Measurements from ENCODE around the gene RIMS4.

RIMS4 gene

GRCh38 chr20:44705364-44706094, 104.8 kb downstream of the RIMS4 start:
- no peaks in the 10 kb centered on the region for H3K27me3 ChIP-seq (ENCODE audit: insufficient read depth, poor library complexity, severe bottlenecking)
- no peak for TF ChIP-seq SPI1 (IDR thresholded peaks at IDR 0.05; ENCODE audit: borderline replicate concordance, low read depth)
- no peak for TF ChIP-seq CTCF (IDR thresholded peaks at IDR 0.05; ENCODE audit: insufficient read depth, low read length)
- TF ChIP-seq GABPA (IDR thresholded peaks at IDR 0.05; ENCODE audit: low read depth) = no peak
- TF ChIP-seq POLR2AphosphoS5 (IDR thresholded peaks at IDR 0.05; ENCODE audit: low read depth) = no peak
- no peak for TF ChIP-seq REST (IDR thresholded peaks at IDR 0.05; ENCODE audit: insufficient replicate concordance, low read depth)
- no peak overlapping the region for H3K4me3 ChIP-seq (replicated peaks; ENCODE audit: insufficient read depth, low read length)
- no peak overlapping the region for H3K27ac ChIP-seq (replicated peaks)
- DNase-seq (ENCODE audit: low read depth in 1 of 2, low spot score in 1 of 2) = no peak

- no peak overlapping the region for H3K4me3 ChIP-seq (replicated peaks; ENCODE audit: insufficient read depth, low read length)
- no peak overlapping the region for H3K27ac ChIP-seq (replicated peaks)
- no peaks in the 10 kb centered on the region for H3K27me3 ChIP-seq (ENCODE audit: insufficient read depth, poor library complexity, severe bottlenecking)
- TF ChIP-seq SPI1 (IDR thresholded peaks at IDR 0.05; ENCODE audit: borderline replicate concordance, low read depth) = no peak
- TF ChIP-seq REST (IDR thresholded peaks at IDR 0.05; ENCODE audit: insufficient replicate concordance, low read depth) = no peak
- no peak for TF ChIP-seq POLR2AphosphoS5 (IDR thresholded peaks at IDR 0.05; ENCODE audit: low read depth)
- TF ChIP-seq GABPA (IDR thresholded peaks at IDR 0.05; ENCODE audit: low read depth) = no peak
- TF ChIP-seq CTCF (IDR thresholded peaks at IDR 0.05; ENCODE audit: insufficient read depth, low read length) = no peak
- no peak for DNase-seq (ENCODE audit: low read depth in 1 of 2, low spot score in 1 of 2)
Observed at GRCh38 chr20:44704551-44704971, 105.8 kb downstream of the RIMS4 start.

- Histone ChIP-seq H3K27me3 (ENCODE audit: insufficient read depth, poor library complexity, severe bottlenecking) (no peaks in the 10 kb centered on the region), H3K27ac (replicated peaks) (no peak overlapping the region), H3K4me3 (replicated peaks; ENCODE audit: insufficient read depth, low read length) (no peak overlapping the region)
- TF ChIP-seq REST (IDR thresholded peaks at IDR 0.05; ENCODE audit: insufficient replicate concordance, low read depth) (no peak), CTCF (IDR thresholded peaks at IDR 0.05; ENCODE audit: insufficient read depth, low read length) (no peak), GABPA (IDR thresholded peaks at IDR 0.05; ENCODE audit: low read depth) (no peak), POLR2AphosphoS5 (IDR thresholded peaks at IDR 0.05; ENCODE audit: low read depth) (no peak), SPI1 (IDR thresholded peaks at IDR 0.05; ENCODE audit: borderline replicate concordance, low read depth) (no peak)
- DNase-seq (ENCODE audit: low read depth in 1 of 2, low spot score in 1 of 2) = no peak
Observed at GRCh38 chr20:44703956-44704488, 106.3 kb downstream of the RIMS4 start.

Measured in HL-60 (cell line).